ENCODE data around the gene COPS6.

COPS6 gene

GRCh38 chr7:100120733-100121036 is 31.9 kb downstream of the COPS6 start:
- Histone ChIP-seq H3K4me3 (ENCODE audit: low read length) (peak overlapping the region; percentile 82), H3K4me2 (ENCODE audit: low read length) (peak overlapping the region; percentile 67), H3K27ac (ENCODE audit: low read depth, low read length) (peak overlapping the region; percentile 62), H3K9me2 (replicated peaks; ENCODE audit: control insufficient read depth, low read length) (no peaks in the 10 kb centered on the region), H3K36me3 (ENCODE audit: control insufficient read depth, low read length) (peaks cover 28% of the 10 kb centered on the region), H3K27me3 (ENCODE audit: control insufficient read depth, low read length) (no peaks in the 10 kb centered on the region), H3K79me2 (ENCODE audit: control insufficient read depth, low read length) (peaks cover 55% of the 10 kb centered on the region), H4K20me1 (ENCODE audit: control insufficient read depth, insufficient read depth, low read depth, low read length) (no peaks in the 10 kb centered on the region), H3K9me3 (ENCODE audit: control insufficient read depth, insufficient read depth, low read length) (no peaks in the 10 kb centered on the region), H3K4me1 (ENCODE audit: control insufficient read depth, low read length) (peaks cover 38% of the 10 kb centered on the region), H3F3A (ENCODE audit: control insufficient read depth, insufficient read depth) (peaks cover 18% of the 10 kb centered on the region)
- TF ChIP-seq CTCF (IDR thresholded peaks at IDR 0.05; ENCODE audit: low read depth, low read length, poor library complexity, severe bottlenecking) (no peak), EZH2phosphoT487 (IDR thresholded peaks at IDR 0.05; ENCODE audit: borderline replicate concordance, low read length) (no peak)

GRCh38 chr7:100122067-100122466 is 33.3 kb downstream of the COPS6 start:
- H3K9me3 ChIP-seq (ENCODE audit: control insufficient read depth, insufficient read depth, low read length), result no peaks in the 10 kb centered on the region
- H3K4me2 ChIP-seq (ENCODE audit: low read length), result no peak overlapping the region
- H3K9me2 ChIP-seq (replicated peaks; ENCODE audit: control insufficient read depth, low read length), result no peaks in the 10 kb centered on the region
- no peaks in the 10 kb centered on the region for H4K20me1 ChIP-seq (ENCODE audit: control insufficient read depth, insufficient read depth, low read depth, low read length)
- peaks cover 36% of the 10 kb centered on the region for H3K36me3 ChIP-seq (ENCODE audit: control insufficient read depth, low read length)
- TF ChIP-seq EZH2phosphoT487 (IDR thresholded peaks at IDR 0.05; ENCODE audit: borderline replicate concordance, low read length), result no peak
- TF ChIP-seq CTCF (IDR thresholded peaks at IDR 0.05; ENCODE audit: low read depth, low read length, poor library complexity, severe bottlenecking), result no peak
- H3K4me1 ChIP-seq (ENCODE audit: control insufficient read depth, low read length), result peaks cover 40% of the 10 kb centered on the region
- peaks cover 64% of the 10 kb centered on the region for H3K79me2 ChIP-seq (ENCODE audit: control insufficient read depth, low read length)
- H3K27me3 ChIP-seq (ENCODE audit: control insufficient read depth, low read length), result no peaks in the 10 kb centered on the region
- H3F3A ChIP-seq (ENCODE audit: control insufficient read depth, insufficient read depth), result peaks cover 26% of the 10 kb centered on the region
- H3K4me3 ChIP-seq (ENCODE audit: low read length), result no peak overlapping the region
- no peak overlapping the region for H3K27ac ChIP-seq (ENCODE audit: low read depth, low read length)

GRCh38 chr7:100122568-100122967 is 33.8 kb downstream of the COPS6 start:
- Histone ChIP-seq H3K4me3 (ENCODE audit: low read length) (no peak overlapping the region), H3K36me3 (ENCODE audit: control insufficient read depth, low read length) (peaks cover 36% of the 10 kb centered on the region), H3K9me3 (ENCODE audit: control insufficient read depth, insufficient read depth, low read length) (no peaks in the 10 kb centered on the region), H3K4me1 (ENCODE audit: control insufficient read depth, low read length) (peaks cover 40% of the 10 kb centered on the region), H3K4me2 (ENCODE audit: low read length) (no peak overlapping the region), H3K27ac (ENCODE audit: low read depth, low read length) (no peak overlapping the region), H3K79me2 (ENCODE audit: control insufficient read depth, low read length) (peaks cover 63% of the 10 kb centered on the region), H3K27me3 (ENCODE audit: control insufficient read depth, low read length) (no peaks in the 10 kb centered on the region), H3F3A (ENCODE audit: control insufficient read depth, insufficient read depth) (peaks cover 26% of the 10 kb centered on the region), H4K20me1 (ENCODE audit: control insufficient read depth, insufficient read depth, low read depth, low read length) (no peaks in the 10 kb centered on the region), H3K9me2 (replicated peaks; ENCODE audit: control insufficient read depth, low read length) (no peaks in the 10 kb centered on the region)
- TF ChIP-seq EZH2phosphoT487 (IDR thresholded peaks at IDR 0.05; ENCODE audit: borderline replicate concordance, low read length) (no peak), CTCF (IDR thresholded peaks at IDR 0.05; ENCODE audit: low read depth, low read length, poor library complexity, severe bottlenecking) (no peak)

All from DOHH2 (cell line).